Activated gamma-delta T cell (primary cell): ENCODE data around the gene TBX19.
"Not testable (repeated sequence)": the region's sequence is repeated elsewhere in the genome, so short reads cannot be mapped to it uniquely, and the experiment has no call there.

Source experiments
- DNase-seq: peaks from one replicate; lab custom pipeline; 2025; lab: John Stamatoyannopoulos, UW

TBX19 gene

DNA sequence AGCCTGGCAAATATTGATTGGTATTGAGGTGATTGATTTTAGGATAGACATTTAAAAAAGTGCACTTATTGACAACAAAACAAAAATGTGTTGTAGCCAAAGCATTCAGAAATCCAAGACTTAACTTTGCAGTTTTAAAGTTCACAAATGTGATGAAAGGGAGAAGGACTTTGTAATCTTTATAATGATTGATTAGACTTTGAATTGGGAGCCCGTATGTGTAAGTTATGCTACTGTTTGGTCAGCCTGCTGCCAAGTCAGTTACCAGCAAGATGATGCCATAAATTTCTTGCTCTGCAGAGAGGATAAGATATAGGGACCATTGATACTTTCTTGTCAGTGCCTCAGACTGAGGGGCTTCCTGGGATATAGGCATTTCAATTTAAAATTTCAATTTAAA is 39.5 kb downstream of the TBX19 start:
- no peak for DNase-seq

DNA sequence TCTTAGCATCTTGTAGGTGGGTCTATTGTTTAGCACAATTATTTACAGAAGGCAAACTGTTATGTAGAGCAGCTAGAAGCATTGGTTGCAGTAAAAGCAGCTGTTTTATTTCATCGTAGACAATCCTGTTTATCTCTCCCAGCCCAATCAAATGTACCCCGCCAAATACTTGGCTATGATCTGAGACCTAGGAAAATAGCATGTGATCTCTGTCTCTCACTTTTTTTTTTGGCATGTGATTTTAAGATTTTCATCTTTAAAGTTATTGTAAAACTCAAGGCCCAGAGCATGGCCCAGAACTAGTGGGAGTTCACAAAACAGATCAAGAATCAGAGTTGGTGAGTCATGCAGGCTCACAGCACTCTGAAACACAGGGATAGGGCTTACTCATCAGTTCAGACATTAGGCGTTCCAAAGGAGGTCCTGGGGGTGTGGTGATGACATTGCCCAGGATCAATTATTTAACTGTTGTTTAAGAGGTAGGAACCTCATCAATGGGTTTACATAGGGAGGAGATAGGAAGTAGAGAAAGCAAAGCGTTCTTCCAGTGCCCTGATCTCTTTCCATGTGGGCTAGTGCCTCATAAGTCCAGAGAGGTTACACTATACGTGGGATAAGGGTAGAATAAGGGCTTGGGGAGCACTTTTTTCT is 40.2 kb downstream of the TBX19 start:
- no peak for DNase-seq

DNA sequence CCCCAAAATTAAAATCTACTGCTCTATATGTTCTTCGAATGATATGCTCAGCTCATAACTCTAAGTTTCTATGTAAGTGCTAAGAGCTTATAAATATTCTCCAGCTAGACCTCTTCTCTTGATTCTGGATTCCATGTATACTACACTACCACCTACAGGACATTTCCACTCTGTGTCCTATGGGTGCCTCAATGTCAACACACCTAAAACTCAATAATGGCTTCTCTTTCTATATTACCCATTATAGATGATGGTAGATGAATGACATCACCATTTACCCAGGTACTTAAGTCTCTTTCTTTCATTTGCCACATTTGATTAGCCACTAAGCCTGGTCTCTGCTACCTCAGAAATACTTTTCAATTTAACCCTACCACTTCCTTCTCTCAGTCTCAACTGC is 41.3 kb downstream of the TBX19 start:
- DNase-seq: no peak

DNA sequence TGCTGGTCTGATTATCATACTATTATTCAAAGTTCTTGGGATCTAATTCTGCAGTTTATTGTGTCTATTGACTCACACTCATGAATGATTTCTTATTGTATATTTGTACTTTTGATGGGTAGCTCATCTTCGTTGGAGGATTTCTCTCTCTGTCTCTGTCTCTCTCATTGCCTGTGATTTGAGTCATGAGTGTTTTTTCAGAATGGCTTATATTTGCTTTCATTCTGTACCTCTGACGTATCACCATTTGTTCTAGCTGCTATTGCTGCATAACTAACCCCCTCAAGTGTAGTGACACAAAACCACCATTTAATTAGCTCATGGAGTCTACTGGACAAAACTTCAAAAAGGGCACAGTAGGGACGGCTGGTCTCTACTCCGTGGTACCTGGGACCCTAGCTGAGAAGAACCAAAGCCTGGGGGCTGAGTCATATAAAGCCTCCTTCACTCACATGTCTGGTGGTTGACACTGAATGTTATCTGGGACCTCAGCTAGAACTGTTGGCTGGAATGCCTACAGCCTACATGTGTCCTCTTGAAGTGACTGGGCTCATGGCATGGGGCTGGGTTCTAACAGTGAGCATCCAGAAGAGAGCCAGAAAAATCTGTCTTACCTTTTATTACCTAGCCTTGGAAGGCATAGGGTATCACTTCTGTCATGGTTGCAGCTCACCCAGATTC is 44.2 kb downstream of the TBX19 start:
- DNase-seq: no peak

DNA sequence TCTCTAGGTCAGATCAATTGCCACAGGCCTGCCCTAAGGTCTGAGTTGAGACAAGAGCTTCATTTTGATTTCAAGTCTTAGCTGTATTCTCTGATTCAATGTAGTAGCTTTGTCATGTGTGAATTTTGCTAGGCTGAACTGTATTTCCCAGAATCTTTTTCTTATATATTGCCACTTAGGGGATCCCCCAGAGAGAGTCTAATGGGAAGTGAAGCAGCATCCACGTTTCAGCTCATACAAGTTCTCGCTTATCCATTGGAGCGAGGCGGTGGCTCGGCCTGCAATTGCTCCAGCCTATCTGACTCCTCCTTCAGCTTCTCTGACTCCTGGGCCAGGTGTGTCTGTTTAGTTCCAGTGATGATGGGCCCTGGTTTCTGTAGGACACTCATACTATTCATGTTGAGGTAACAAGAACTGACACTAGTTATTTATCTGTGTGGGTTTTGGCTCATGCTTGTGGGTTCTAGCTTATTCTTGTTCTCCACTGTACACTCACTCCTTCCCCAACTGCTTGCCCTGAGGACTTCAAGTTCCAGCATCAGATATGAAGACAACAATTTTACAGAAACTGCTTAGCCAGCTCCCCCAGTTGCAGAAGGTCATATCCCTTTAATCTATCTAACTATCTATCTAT is 48.2 kb downstream of the TBX19 start:
- no peak for DNase-seq

GRCh38 chr1:168330285-168330684 is 49.6 kb downstream of the TBX19 start:
- no peak for DNase-seq

DNA sequence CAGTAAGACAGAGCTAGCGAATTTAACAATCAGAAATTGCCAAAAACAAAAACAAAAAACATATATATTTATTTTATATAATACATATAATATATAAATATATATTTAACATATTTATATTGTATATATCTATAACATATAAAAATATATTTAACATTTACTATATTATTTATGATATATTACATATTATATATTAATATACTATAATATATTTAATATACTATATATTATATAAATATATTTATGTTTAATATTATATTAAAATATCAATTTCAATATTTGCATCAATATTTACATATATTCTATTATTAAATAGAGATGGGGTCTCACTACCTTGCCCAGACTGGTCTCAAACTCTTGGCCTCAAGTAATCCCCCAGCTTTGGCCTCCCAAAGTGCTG is 50.9 kb downstream of the TBX19 start:
- DNase-seq: no peak

- no peak for DNase-seq
Observed at GRCh38 chr1:168333562-168334276, 53.0 kb downstream of the TBX19 start.

GRCh38 chr1:168335500-168335899 is 54.8 kb downstream of the TBX19 start:
- DNase-seq: no peak

DNA sequence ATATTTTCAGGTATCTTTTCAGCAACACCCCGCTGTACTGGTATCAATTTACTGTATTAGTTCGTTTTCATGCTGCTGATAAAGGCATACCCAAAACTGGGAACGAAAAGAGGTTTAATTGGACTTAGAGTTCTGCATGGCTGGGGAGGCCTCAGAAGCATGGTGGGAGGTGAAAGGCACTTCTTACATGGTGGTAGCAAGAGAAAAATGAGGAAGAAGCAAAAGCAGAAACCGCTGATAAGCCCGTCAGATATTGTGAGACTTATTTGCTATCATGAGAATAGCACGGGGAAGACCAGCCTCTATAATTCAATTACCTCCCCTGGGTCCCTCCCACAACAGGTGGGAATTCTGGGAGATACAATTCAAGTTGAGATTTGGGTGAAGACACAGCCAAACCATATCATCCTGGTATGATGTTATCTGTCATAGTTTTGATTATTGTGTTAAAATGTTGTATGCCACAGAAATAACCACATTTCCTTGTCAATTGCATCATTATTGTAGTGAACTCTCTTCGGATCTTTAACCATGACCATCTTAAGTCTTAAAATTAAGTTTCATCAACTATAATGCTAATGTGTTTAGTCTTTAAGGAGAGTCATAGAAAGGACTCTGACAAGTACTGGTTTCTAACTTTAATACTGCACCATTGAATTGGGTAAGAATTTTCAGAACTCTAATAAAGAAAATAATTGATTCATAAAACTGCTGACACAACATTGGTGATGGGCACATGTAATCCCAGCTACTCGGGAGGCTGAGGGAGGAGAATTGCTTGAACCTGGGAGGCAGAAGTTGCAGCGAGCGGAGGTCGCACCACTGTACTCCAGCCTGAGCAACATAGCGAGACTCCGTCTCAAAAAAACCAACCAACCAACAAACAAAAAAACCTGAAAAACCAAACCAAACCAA is 58.2 kb downstream of the TBX19 start:
- no peak for DNase-seq

DNA sequence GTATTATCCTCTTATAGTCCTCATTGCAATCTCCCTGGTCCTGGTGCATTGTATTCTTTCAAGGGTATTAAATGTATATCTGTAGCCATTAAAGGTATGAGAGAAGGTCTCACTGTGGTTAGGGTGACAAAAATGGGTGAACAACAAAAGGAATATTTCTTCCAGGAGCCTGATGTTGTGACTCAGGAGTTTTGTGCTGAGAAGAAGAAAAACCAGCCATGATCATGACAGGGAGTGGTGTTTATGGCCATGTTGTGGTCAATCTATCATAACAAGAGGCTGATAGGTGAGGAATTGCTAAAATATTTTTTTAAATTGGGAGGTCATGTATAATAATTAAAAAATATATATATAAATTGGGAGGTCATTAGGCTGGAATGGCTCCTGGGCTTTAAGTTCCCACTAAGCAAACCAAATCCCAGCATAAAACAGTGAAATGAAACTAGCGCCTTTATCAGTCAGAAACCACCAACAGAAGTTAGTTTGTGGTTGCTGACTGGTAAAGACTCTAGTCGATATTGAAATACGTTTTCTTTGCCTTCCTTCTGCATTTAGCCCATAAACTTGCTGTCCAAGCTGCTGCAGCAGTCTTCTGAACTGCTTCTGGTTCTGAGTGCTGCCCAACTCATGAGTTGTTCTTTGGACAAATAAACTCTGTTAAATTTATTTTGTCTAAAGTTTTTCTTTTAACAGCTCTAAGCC is 60.3 kb downstream of the TBX19 start:
- DNase-seq: no peak

GRCh38 chr1:168341483-168341975 is 60.9 kb downstream of the TBX19 start:
- no peak for DNase-seq

GRCh38 chr1:168342572-168343280 is 62.0 kb downstream of the TBX19 start:
- DNase-seq: peak; percentile 14

- no peak for DNase-seq
Observed at GRCh38 chr1:168343566-168343965, 62.9 kb downstream of the TBX19 start.

- no peak for DNase-seq
Observed at GRCh38 chr1:168344517-168344916, 63.8 kb downstream of the TBX19 start.

- no peak for DNase-seq
Observed at GRCh38 chr1:168345939-168346338, 65.3 kb downstream of the TBX19 start.

DNA sequence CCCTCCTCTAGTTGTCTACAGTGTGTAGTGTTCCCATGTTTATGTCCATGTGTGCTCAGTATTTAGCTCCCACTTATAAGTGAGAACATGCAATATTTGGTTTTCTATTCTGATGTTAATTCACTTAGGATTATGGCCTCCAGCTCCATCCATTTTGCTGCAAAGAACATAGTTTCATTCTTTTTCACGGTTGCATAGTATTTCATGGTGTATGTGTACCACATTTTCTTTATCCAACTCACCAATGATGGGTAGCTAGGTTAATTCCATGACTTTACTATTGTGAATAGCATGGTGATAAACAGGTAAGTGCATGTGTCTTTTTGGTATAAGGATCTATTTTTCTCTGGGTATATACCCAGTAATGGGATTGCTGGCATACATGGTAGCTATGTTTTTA is 67.0 kb downstream of the TBX19 start:
- DNase-seq: no peak

DNA sequence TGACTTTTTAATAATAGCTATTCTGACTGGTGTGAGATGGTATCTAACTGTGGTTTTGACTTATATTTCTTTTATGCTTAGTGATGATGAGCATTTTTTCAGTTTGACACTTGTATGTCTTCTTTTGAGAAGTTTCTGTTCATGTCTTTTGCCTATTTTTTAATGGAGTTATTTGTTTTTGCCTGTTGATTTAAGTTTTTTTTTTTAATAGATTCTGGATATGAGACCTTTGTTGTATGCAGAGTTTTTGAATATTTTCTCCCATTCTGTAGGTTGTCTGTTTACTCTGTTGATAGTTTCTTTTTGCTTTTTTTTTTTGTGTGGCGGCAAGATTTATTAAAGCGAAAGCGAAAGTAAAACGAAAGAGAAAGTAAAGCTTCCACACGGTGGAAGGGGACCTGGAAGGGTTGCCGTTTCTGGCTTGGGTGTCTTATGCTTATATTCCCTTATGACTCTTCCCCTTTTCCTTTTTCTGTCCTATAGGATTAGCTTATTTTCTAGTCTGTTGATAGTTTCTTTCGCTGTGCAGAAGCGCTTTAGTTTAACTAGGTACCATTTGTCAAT is 67.6 kb downstream of the TBX19 start:
- no peak for DNase-seq

- DNase-seq: not testable (repeated sequence)
Observed at GRCh38 chr1:168354335-168355269, 73.9 kb downstream of the TBX19 start.
